Measurements from ENCODE around the gene DIAPH2. TPM values are rescaled to one million over a fixed set of nuclear protein-coding genes. Genes with fewer than 3 reads are reported as not detected.

The DIAPH2 gene
- total and polyA plus RNA-seq, 12 donors = 1.8 to 13.6 (median 10.1) TPM

DNA sequence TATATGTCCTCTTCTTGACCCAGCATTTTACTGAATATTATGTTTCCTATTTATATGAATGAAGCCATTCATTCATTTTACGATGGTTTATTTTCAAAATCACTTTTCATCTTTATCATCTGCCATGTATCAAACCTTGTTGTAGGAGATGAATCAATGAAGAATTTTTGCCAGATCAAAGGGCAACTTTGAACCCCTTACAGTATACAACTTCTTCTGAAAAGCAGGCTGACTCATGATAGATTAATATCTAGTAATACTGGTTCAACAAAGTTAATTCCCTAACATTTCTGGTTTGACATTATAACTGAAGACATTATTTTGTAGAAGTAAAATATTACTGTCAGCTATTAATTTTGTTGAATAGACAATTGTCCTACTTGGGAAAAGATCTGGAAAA is 425.1 kb downstream of the DIAPH2 start:
- ATAC-seq = no peak
- H3K27me3 ChIP-seq = peaks cover 0 to 4% (median 0%) of the 10 kb centered on the region in 7 donors
- no peak overlapping the region for H3K27ac ChIP-seq
- no peaks in the 10 kb centered on the region for H3K4me1 ChIP-seq
- no peak for DNase-seq
- no peak overlapping the region for H3K4me3 ChIP-seq
- TF ChIP-seq, protein P1, sequence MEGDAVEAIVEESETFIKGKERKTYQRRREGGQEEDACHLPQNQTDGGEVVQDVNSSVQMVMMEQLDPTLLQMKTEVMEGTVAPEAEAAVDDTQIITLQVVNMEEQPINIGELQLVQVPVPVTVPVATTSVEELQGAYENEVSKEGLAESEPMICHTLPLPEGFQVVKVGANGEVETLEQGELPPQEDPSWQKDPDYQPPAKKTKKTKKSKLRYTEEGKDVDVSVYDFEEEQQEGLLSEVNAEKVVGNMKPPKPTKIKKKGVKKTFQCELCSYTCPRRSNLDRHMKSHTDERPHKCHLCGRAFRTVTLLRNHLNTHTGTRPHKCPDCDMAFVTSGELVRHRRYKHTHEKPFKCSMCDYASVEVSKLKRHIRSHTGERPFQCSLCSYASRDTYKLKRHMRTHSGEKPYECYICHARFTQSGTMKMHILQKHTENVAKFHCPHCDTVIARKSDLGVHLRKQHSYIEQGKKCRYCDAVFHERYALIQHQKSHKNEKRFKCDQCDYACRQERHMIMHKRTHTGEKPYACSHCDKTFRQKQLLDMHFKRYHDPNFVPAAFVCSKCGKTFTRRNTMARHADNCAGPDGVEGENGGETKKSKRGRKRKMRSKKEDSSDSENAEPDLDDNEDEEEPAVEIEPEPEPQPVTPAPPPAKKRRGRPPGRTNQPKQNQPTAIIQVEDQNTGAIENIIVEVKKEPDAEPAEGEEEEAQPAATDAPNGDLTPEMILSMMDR (IDR thresholded peaks at IDR 0.05) = no peak
- H3K9me3 ChIP-seq = no peaks in the 10 kb centered on the region
- H3K36me3 ChIP-seq = peaks cover 0 to 5% (median 0%) of the 10 kb centered on the region in 9 donors
- 96 to 100% methylated on average over 1 of the region's 1 CpG for WGBS, 2 donors
- intact Hi-C loops (cut with DNase I) = no loop called here

DNA sequence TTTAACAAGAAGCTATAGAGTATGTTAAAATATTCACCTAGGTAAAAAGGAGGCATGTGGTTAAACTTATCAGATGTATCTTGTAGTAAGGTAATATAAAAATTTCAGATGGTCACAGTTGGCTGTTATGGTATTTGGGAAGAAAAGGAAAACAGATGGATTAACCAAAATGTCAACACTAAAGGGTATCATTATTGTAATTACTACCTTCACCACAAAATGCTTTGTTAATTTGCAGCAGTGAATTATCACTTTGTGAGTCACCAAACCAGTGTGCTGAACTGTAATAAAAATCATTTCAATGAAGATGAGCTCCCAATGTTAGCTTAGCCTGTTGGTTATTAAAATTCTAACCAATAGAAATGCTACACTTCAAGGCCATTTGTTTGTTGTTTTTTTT is 432.9 kb downstream of the DIAPH2 start:
- Histone ChIP-seq H3K4me3 (no peak overlapping the region), H3K9me3 (no peaks in the 10 kb centered on the region), H3K27me3 (peaks cover 0 to 13% (median 0%) of the 10 kb centered on the region in 7 donors), H3K36me3 (peaks cover 0 to 15% (median 0%) of the 10 kb centered on the region in 9 donors), H3K27ac (no peak overlapping the region), H3K4me1 (no peaks in the 10 kb centered on the region)
- no peak for DNase-seq
- intact Hi-C loops (cut with DNase I) = no loop called here
- TF ChIP-seq, protein P1 (IDR thresholded peaks at IDR 0.05) = no peak
- no peak for ATAC-seq

DNA sequence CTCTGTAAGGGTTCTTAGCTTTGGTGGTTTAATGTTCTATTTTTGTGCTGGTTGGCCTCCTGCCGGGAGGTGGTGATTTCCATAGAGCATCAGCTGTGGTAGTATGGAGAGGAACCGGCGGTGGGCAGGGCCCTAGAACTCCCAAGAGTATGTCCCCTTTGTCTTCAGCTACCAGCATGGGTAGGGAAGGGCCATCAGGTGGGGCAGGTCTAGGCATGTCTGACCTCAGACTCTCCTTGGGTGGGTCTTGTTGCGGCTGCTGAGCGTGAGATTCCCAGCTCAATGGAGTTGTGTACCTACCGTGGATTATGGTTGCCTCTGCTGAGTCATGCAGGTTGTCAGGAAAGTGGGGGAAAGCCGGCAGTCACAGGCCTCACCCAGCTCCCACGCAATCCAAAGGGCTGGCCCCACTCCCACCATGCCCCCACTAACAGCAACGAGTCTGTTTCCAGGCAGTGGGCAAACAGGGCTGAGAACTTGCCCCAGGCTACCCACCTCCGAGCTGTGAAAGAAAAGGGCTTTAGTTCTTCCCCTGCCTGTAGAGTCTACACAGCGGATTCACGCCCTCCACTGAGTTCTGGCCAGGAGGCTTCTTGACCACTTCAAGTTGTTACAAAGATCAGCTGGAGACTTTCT is 434.9 kb downstream of the DIAPH2 start:
- no peak for ATAC-seq
- no peak overlapping the region for H3K27ac ChIP-seq
- no peak for DNase-seq
- TF ChIP-seq, protein P1 (IDR thresholded peaks at IDR 0.05) = no peak
- no peaks in the 10 kb centered on the region for H3K4me1 ChIP-seq
- no peak overlapping the region for H3K4me3 ChIP-seq
- whole genome bisulfite sequencing, 2 donors = 97 to 98% methylated on average over 12 of the region's 12 CpGs
- H3K9me3 ChIP-seq = no peaks in the 10 kb centered on the region
- intact Hi-C loops (cut with DNase I) = no loop called here
- H3K36me3 ChIP-seq = peaks cover 0 to 15% (median 0%) of the 10 kb centered on the region in 9 donors
- H3K27me3 ChIP-seq = peaks cover 0 to 19% (median 0%) of the 10 kb centered on the region in 7 donors

DNA sequence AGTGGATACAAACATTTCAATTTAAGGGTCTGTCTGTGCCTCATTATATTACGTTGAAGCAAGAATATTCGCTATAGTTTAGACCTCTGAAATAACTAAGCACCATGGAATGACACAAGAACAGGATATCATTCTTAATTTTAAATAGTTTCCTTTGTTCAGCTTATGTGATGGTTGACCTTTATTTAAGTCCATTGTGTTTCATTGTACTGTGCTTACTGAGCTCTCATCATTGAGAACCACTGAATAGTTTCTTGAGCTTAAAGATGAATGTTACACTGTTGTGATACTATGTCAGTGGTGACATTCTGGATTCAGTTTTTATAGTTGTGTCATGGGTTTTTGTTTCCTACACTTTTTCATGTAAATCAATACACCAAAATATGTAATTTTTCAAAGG is 438.4 kb downstream of the DIAPH2 start:
- intact Hi-C loops (cut with DNase I) = no loop called here
- ATAC-seq = no peak
- WGBS, 2 donors = 88 to 98% methylated on average over 2 of the region's 2 CpGs
- TF ChIP-seq, protein P1 (IDR thresholded peaks at IDR 0.05) = no peak
- peaks cover 0 to 7% (median 0%) of the 10 kb centered on the region in 7 donors for H3K27me3 ChIP-seq
- no peak overlapping the region for H3K27ac ChIP-seq
- no peak for DNase-seq
- no peak overlapping the region for H3K4me3 ChIP-seq
- H3K9me3 ChIP-seq = no peaks in the 10 kb centered on the region
- no peaks in the 10 kb centered on the region for H3K36me3 ChIP-seq
- H3K4me1 ChIP-seq = no peaks in the 10 kb centered on the region

Measured in heart right ventricle (tissue), 16 donors.